Thyroid gland (tissue), 4 donors: ENCODE measurements around the gene CAPN14.

Experiments
- CTCF ChIP-seq, 6 experiments: fragments of 200-600 bp in 3 of 6; fragments of 450-650 bp in 3 of 6; sonication (generic) in 3 of 6; IDR thresholded peaks; one replicate each; pipeline ENCODE4 v1.5.1; 2016 to 2019; ENCODE audit warnings: antibody characterized with exemption in 6 of 6, mild to moderate bottlenecking in 2 of 6, inconsistent platforms in 1 of 6, moderate library complexity in 1 of 6
- POLR2A ChIP-seq, 2 donors: fragments of 450-650 bp; IDR thresholded peaks; one replicate each; pipeline ENCODE4 v1.6.1; 2017; ENCODE audit warnings: antibody characterized with exemption in 2 of 2, mild to moderate bottlenecking in 2 of 2, moderate library complexity in 1 of 2

- TF ChIP-seq CTCF (IDR thresholded peaks at IDR 0.05) = no peak
- TF ChIP-seq POLR2A (IDR thresholded peaks at IDR 0.05) = no peak
Measured at GRCh38 chr2:31204783-31205182, 12.5 kb downstream of the CAPN14 start.
